ENCODE measurements around the gene UNC93A. TPM values are rescaled to one million over a fixed set of nuclear protein-coding genes. Genes with fewer than 3 reads are reported as not detected.

The UNC93A gene
- polyA plus RNA-seq, 2 donors = 3.6 to 4.7 TPM

DNA sequence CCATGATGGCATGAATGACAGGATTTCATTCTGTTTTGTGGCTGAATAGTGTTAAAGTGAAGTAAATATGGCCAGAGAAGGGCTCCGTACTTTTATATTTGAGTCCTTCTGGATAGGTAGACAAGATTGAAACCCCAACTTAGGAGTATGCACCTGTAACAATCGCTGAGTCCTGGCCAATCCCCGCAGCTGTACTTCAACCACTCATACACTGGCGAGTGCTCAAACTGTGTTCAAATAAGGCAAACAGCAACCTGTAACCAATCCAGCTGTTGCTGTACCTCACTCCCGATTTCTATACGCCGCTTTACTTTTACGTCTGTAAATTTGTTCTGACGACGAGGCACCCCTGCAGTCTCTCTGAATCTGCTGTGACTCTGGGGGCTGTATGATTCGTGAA, 40.5 kb downstream of the UNC93A start:
- H3K27ac ChIP-seq (ENCODE audit: low read depth in 2 of 2, low read length in 1 of 2) = no peak overlapping the region
- 81 to 82% methylated on average over 11 of the region's 11 CpGs for WGBS, 2 donors

GRCh38 chr6:167336844-167337630, 45.9 kb downstream of the UNC93A start:
- H3K27me3 ChIP-seq (ENCODE audit: control insufficient read depth in 1 of 2, insufficient read depth in 2 of 2, low read length in 2 of 2) = no peaks in the 10 kb centered on the region
- WGBS, 2 donors = 88 to 91% methylated on average over 19 of the region's 19 CpGs
- H3K36me3 ChIP-seq (ENCODE audit: control insufficient read depth in 2 of 2, insufficient read depth in 2 of 2, low read length in 1 of 2) = no peaks in the 10 kb centered on the region
- no peaks in the 10 kb centered on the region for H3K9me3 ChIP-seq (ENCODE audit: control insufficient read depth in 2 of 2, insufficient read depth in 1 of 2, low read depth in 1 of 2, low read length in 1 of 2)
- no peaks in the 10 kb centered on the region for H3K4me1 ChIP-seq (ENCODE audit: control insufficient read depth in 2 of 2, insufficient read depth in 2 of 2, low read length in 1 of 2)
- H3K4me3 ChIP-seq (ENCODE audit: low read depth in 1 of 2, low read length in 2 of 2) = no peak overlapping the region
- no peak overlapping the region for H3K27ac ChIP-seq (ENCODE audit: low read depth in 2 of 2, low read length in 1 of 2)

More for the DNA sequence above, 40.5 kb downstream of the UNC93A start:
- Histone ChIP-seq H3K4me1 (ENCODE audit: control insufficient read depth in 2 of 2, insufficient read depth in 2 of 2, low read length in 1 of 2) (no peaks in the 10 kb centered on the region), H3K36me3 (ENCODE audit: control insufficient read depth in 2 of 2, insufficient read depth in 2 of 2, low read length in 1 of 2) (no peaks in the 10 kb centered on the region), H3K27me3 (ENCODE audit: control insufficient read depth in 1 of 2, insufficient read depth in 2 of 2, low read length in 2 of 2) (no peaks in the 10 kb centered on the region), H3K9me3 (ENCODE audit: control insufficient read depth in 2 of 2, insufficient read depth in 1 of 2, low read depth in 1 of 2, low read length in 1 of 2) (no peaks in the 10 kb centered on the region), H3K4me3 (ENCODE audit: low read depth in 1 of 2, low read length in 2 of 2) (no peak overlapping the region)

GRCh38 chr6:167337675-167338449, 46.7 kb downstream of the UNC93A start:
- no peaks in the 10 kb centered on the region for H3K9me3 ChIP-seq (ENCODE audit: control insufficient read depth in 2 of 2, insufficient read depth in 1 of 2, low read depth in 1 of 2, low read length in 1 of 2)
- H3K27me3 ChIP-seq (ENCODE audit: control insufficient read depth in 1 of 2, insufficient read depth in 2 of 2, low read length in 2 of 2) = no peaks in the 10 kb centered on the region
- no peaks in the 10 kb centered on the region for H3K4me1 ChIP-seq (ENCODE audit: control insufficient read depth in 2 of 2, insufficient read depth in 2 of 2, low read length in 1 of 2)
- H3K27ac ChIP-seq (ENCODE audit: low read depth in 2 of 2, low read length in 1 of 2) = no peak overlapping the region
- WGBS, 2 donors = 87 to 91% methylated on average over 5 of the region's 5 CpGs
- no peak overlapping the region for H3K4me3 ChIP-seq (ENCODE audit: low read depth in 1 of 2, low read length in 2 of 2)
- no peaks in the 10 kb centered on the region for H3K36me3 ChIP-seq (ENCODE audit: control insufficient read depth in 2 of 2, insufficient read depth in 2 of 2, low read length in 1 of 2)

GRCh38 chr6:167338541-167339117, 47.5 kb downstream of the UNC93A start:
- Histone ChIP-seq H3K4me3 (ENCODE audit: low read depth in 1 of 2, low read length in 2 of 2) (no peak overlapping the region), H3K27ac (ENCODE audit: low read depth in 2 of 2, low read length in 1 of 2) (no peak overlapping the region), H3K27me3 (ENCODE audit: control insufficient read depth in 1 of 2, insufficient read depth in 2 of 2, low read length in 2 of 2) (no peaks in the 10 kb centered on the region), H3K4me1 (ENCODE audit: control insufficient read depth in 2 of 2, insufficient read depth in 2 of 2, low read length in 1 of 2) (no peaks in the 10 kb centered on the region), H3K9me3 (ENCODE audit: control insufficient read depth in 2 of 2, insufficient read depth in 1 of 2, low read depth in 1 of 2, low read length in 1 of 2) (no peaks in the 10 kb centered on the region), H3K36me3 (ENCODE audit: control insufficient read depth in 2 of 2, insufficient read depth in 2 of 2, low read length in 1 of 2) (no peaks in the 10 kb centered on the region)
- 65 to 67% methylated on average over 5 of the region's 5 CpGs for WGBS, 2 donors

DNA sequence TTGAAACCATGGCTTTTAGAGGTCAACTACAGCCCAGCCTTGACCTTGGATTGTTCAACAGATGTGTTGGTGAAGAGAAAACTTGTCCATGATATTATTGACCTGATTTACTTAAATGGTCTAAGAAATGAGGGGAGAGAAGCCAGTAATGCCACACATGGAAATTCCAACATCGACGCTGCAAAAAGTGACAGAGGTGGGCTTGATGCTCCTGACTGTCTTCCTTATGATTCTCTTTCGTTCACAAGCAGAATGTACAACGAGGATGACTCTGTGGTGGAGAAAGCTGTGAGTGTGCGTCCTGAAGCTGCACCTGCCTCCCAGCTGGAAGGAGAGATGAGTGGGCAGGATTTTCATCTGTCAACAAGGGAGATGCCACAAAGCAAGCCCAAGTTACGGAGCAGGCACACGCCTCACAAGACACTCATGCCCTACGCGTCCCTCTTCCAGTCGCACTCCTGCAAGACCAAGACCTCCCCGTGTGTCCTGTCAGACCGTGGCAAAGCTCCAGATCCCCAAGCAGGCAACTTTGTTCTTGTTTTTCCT, 50.0 kb downstream of the UNC93A start:
- Histone ChIP-seq H3K9me3 (ENCODE audit: control insufficient read depth in 2 of 2, insufficient read depth in 1 of 2, low read depth in 1 of 2, low read length in 1 of 2) (no peaks in the 10 kb centered on the region), H3K36me3 (ENCODE audit: control insufficient read depth in 2 of 2, insufficient read depth in 2 of 2, low read length in 1 of 2) (no peaks in the 10 kb centered on the region), H3K4me1 (ENCODE audit: control insufficient read depth in 2 of 2, insufficient read depth in 2 of 2, low read length in 1 of 2) (no peaks in the 10 kb centered on the region), H3K27me3 (ENCODE audit: control insufficient read depth in 1 of 2, insufficient read depth in 2 of 2, low read length in 2 of 2) (no peaks in the 10 kb centered on the region), H3K27ac (ENCODE audit: low read depth in 2 of 2, low read length in 1 of 2) (no peak overlapping the region), H3K4me3 (ENCODE audit: low read depth in 1 of 2, low read length in 2 of 2) (no peak overlapping the region)
- 51 to 53% methylated on average over 12 of the region's 12 CpGs for WGBS, 2 donors

DNA sequence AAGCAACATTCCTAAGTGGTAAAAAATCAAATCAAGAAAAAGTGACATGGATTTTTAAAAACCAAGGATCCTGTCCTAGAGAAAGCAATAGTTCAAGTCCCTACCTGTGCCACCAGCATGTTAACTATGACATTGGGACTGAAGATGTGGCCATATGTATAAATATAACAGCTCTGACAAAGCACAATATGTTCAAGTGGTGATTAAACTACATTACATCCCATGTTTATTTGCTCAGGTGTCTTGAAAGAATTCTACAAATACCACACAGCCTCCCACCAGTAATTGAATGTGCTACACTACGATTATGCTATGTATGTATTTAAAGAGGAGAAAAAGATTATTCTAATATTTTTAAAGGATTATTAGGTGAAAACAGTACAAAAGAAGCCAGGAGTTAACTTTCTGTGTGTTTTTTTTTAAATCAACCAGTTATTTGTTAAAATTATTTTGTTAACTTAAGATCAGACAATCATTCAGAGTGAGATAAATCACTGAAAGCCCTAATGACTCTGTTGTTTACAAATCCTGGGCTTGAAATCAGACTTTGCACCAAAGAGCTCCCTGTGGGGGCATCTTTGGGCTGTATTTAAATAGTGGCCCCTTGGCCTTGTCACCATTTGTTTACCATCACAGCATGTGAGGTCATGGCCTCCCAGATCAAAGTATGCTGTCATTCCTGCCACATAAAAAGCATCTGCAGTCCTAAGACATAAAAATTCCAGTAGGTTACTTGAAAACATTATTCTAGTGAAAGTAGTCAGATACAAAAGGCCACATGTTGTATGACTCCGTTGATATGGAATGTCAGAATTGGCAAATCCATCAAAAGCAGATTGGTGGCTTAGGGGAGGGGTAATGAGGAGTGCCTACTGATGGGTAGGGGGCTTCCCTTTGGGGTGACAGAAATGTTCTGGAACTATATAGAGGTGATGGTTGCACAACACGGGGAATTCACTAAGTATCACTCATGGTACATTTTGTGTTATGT, 50.8 kb downstream of the UNC93A start:
- H3K36me3 ChIP-seq (ENCODE audit: control insufficient read depth in 2 of 2, insufficient read depth in 2 of 2, low read length in 1 of 2) = no peaks in the 10 kb centered on the region
- no peaks in the 10 kb centered on the region for H3K27me3 ChIP-seq (ENCODE audit: control insufficient read depth in 1 of 2, insufficient read depth in 2 of 2, low read length in 2 of 2)
- no peak overlapping the region for H3K27ac ChIP-seq (ENCODE audit: low read depth in 2 of 2, low read length in 1 of 2)
- WGBS, 2 donors = 51 to 55% methylated on average over 3 of the region's 3 CpGs
- no peaks in the 10 kb centered on the region for H3K4me1 ChIP-seq (ENCODE audit: control insufficient read depth in 2 of 2, insufficient read depth in 2 of 2, low read length in 1 of 2)
- no peak overlapping the region for H3K4me3 ChIP-seq (ENCODE audit: low read depth in 1 of 2, low read length in 2 of 2)
- no peaks in the 10 kb centered on the region for H3K9me3 ChIP-seq (ENCODE audit: control insufficient read depth in 2 of 2, insufficient read depth in 1 of 2, low read depth in 1 of 2, low read length in 1 of 2)

DNA sequence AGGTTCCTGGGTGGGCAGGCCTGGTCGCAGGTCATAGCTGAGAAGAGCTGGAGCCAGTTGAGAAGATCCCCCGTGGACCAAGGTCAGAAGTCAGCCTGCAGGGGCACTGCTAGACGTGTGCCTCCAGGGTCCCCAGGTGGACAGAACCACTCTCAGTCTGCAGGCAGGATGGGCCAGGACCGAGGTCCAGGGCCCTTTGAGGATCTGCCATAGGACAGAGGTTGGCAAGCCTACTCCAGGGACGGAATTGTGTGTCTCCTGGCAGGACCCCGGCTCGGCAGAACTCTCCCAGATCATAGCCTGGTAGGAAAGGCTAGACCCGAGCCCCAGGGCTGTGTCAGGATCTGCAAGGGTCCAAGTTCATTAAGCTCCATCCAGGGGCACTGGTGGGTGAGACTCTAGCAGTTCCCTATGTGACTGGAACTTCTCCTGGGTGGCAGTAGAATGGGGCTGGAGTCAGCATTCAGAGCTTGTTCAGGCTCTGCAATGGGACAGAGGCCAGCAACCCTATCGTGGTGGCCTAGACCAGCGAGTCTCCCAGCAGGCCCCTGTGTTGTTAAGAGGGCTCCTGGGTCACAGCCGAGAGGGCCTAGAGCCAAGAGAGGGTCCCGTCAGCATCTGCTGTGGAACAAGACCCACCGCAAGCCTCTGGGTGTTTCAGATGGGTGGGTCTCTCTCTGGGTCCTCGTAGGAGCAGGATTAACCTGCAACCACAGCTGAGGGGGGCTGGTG, 51.9 kb downstream of the UNC93A start:
- H3K4me1 ChIP-seq (ENCODE audit: control insufficient read depth in 2 of 2, insufficient read depth in 2 of 2, low read length in 1 of 2) = no peaks in the 10 kb centered on the region
- WGBS, 2 donors = 81 to 88% methylated on average over 14 of the region's 14 CpGs
- H3K9me3 ChIP-seq (ENCODE audit: control insufficient read depth in 2 of 2, insufficient read depth in 1 of 2, low read depth in 1 of 2, low read length in 1 of 2) = no peaks in the 10 kb centered on the region
- no peaks in the 10 kb centered on the region for H3K27me3 ChIP-seq (ENCODE audit: control insufficient read depth in 1 of 2, insufficient read depth in 2 of 2, low read length in 2 of 2)
- no peak overlapping the region for H3K4me3 ChIP-seq (ENCODE audit: low read depth in 1 of 2, low read length in 2 of 2)
- no peak overlapping the region for H3K27ac ChIP-seq (ENCODE audit: low read depth in 2 of 2, low read length in 1 of 2)
- H3K36me3 ChIP-seq (ENCODE audit: control insufficient read depth in 2 of 2, insufficient read depth in 2 of 2, low read length in 1 of 2) = no peaks in the 10 kb centered on the region

GRCh38 chr6:167345348-167345747, 54.2 kb downstream of the UNC93A start:
- Histone ChIP-seq H3K27me3 (ENCODE audit: control insufficient read depth in 1 of 2, insufficient read depth in 2 of 2, low read length in 2 of 2) (no peaks in the 10 kb centered on the region), H3K36me3 (ENCODE audit: control insufficient read depth in 2 of 2, insufficient read depth in 2 of 2, low read length in 1 of 2) (no peaks in the 10 kb centered on the region), H3K9me3 (ENCODE audit: control insufficient read depth in 2 of 2, insufficient read depth in 1 of 2, low read depth in 1 of 2, low read length in 1 of 2) (no peaks in the 10 kb centered on the region), H3K4me1 (ENCODE audit: control insufficient read depth in 2 of 2, insufficient read depth in 2 of 2, low read length in 1 of 2) (no peaks in the 10 kb centered on the region), H3K27ac (ENCODE audit: low read depth in 2 of 2, low read length in 1 of 2) (no peak overlapping the region), H3K4me3 (ENCODE audit: low read depth in 1 of 2, low read length in 2 of 2) (no peak overlapping the region)

Measured in esophagus (tissue), 2 donors.